Aorta (tissue), 5 donors: Measurements from ENCODE around the gene CLTCL1. TPM values are rescaled to one million over a fixed set of nuclear protein-coding genes. Genes with fewer than 3 reads are reported as not detected.

ENCODE experiments used
- ATAC-seq: fragments of 200-7000 bp; cut with Tn5 transposase; one replicate; pipeline ENCODE4 v1.9.1; 2022; ENCODE audit warnings: moderate library complexity; ENCODE audit not compliant: low FRiP score
- DNase-seq, 2 donors: peaks; one replicate each; pipeline ENCODE4 v3.0.0-alpha.2; 2020
- H3K27ac ChIP-seq, 2 donors: one replicate each; pipeline ENCODE4 v1.5.1; 2013; ENCODE audit warnings: low read length in 2 of 2, mild to moderate bottlenecking in 2 of 2, moderate library complexity in 2 of 2, control low read depth in 1 of 2, inconsistent platforms in 1 of 2, low read depth in 1 of 2
- H3K27me3 ChIP-seq, 2 donors: one replicate each; pipeline ENCODE4 v1.6.1; 2013; ENCODE audit warnings: control low read depth in 1 of 2, low read length in 1 of 2, mild to moderate bottlenecking in 1 of 2, moderate library complexity in 1 of 2; ENCODE audit not compliant: insufficient read depth in 2 of 2, control insufficient read depth in 1 of 2
- H3K36me3 ChIP-seq, 2 donors: one replicate each; pipeline ENCODE4 v1.6.1; 2013; ENCODE audit warnings: control low read depth in 1 of 2, low read length in 1 of 2, mild to moderate bottlenecking in 1 of 2; ENCODE audit not compliant: insufficient read depth in 2 of 2, control insufficient read depth in 1 of 2
- H3K4me1 ChIP-seq, 2 donors: one replicate each; pipeline ENCODE4 v1.6.1; 2013; ENCODE audit warnings: low read length in 2 of 2, control low read depth in 1 of 2, mild to moderate bottlenecking in 1 of 2, moderate library complexity in 1 of 2; ENCODE audit not compliant: insufficient read depth in 2 of 2, control insufficient read depth in 1 of 2
- H3K4me3 ChIP-seq, 2 donors: one replicate each; pipeline ENCODE4 v1.5.1; 2013; ENCODE audit warnings: low read length in 2 of 2, control low read depth in 1 of 2, mild to moderate bottlenecking in 1 of 2
- H3K9me3 ChIP-seq: one replicate; pipeline ENCODE4 v1.6.1; 2013; ENCODE audit warnings: mild to moderate bottlenecking, low read length; ENCODE audit not compliant: control insufficient read depth
- WGBS, 2 donors: extraction: QIAGEN DNeasy Blood & Tissue Kit; methylation state at CpG; one replicate each; pipeline ENCODE4 v1.1.7; 2013; 5-methylcytosine and 5-hydroxymethylcytosine counted together
- intact Hi-C, 2 donors: fragments of 100-400 bp; cut with DNase I; formaldehyde crosslinking; loops; one replicate each; pipeline versions ENCODE4 v1.14.2 to v1.15.0; 2022
- polyA plus RNA-seq, 2 donors: library from polyadenylated mRNA; stranded (reverse); fragments of 200-250 nt; gene quantifications; one replicate each; pipeline ENCODE4 v1.2.3, GENCODE V29; 2013
- total RNA-seq, 2 donors: library from RNA; stranded (reverse); fragmentation: NEBNext Ultra II Directional; extraction: Animal tissue kit (Norgen Biotek cat#: 25700); gene quantifications; one replicate each; pipeline ENCODE4 v1.2.1, GENCODE V29; 2021
- donor health status: healthy with polysubstance abuse.
- donor health status: Bipolar disorder and iron deficiency.
- donor health status: DM: no; HTN: no; CAD: no.
- donor health status: DM: no; HTN: no; CAD: no.
- donor health status: DM: yes; HTN: yes; CAD: no.

The CLTCL1 gene
- total and polyA plus RNA-seq, 4 donors = 0.25 to 8.1 (median 7.0) TPM

GRCh38 chr22:19176175-19176643, 115.3 kb downstream of the CLTCL1 start:
- 70 to 72% methylated on average over 11 to 12 of the region's 12 CpGs for WGBS, 2 donors
- H3K4me3 ChIP-seq = no peak overlapping the region
- no peaks in the 10 kb centered on the region for H3K27me3 ChIP-seq
- no peak for ATAC-seq
- intact Hi-C loops = loop anchor here (5.0 kb wide), 3 partner anchors 256 to 956 kb away; partner anchors contain the start of genes HIRA (in 1 of the 2), MRPL40 (in 1 of the 2) and ZDHHC8 (in 1 of the 2)
- no peak for DNase-seq
- H3K27ac ChIP-seq = no peak overlapping the region
- no peaks in the 10 kb centered on the region for H3K9me3 ChIP-seq
- H3K4me1 ChIP-seq = no peaks in the 10 kb centered on the region
- H3K36me3 ChIP-seq = no peaks in the 10 kb centered on the region

- ATAC-seq = no peak
- intact Hi-C loops = loop anchor here (5.0 kb wide), 3 partner anchors 257 to 957 kb away; partner anchors contain the start of genes HIRA (in 1 of the 2), MRPL40 (in 1 of the 2) and ZDHHC8 (in 1 of the 2)
- DNase-seq = no peak
- WGBS, 2 donors = 67 to 78% methylated on average over 21 of the region's 21 CpGs
- Histone ChIP-seq H3K4me1 (no peaks in the 10 kb centered on the region), H3K27me3 (no peaks in the 10 kb centered on the region), H3K9me3 (no peaks in the 10 kb centered on the region), H3K36me3 (no peaks in the 10 kb centered on the region), H3K27ac (no peak overlapping the region), H3K4me3 (no peak overlapping the region)
These were observed 115.8 kb downstream of the CLTCL1 start for GRCh38 chr22:19175602-19176174.

- no peak for ATAC-seq
- Histone ChIP-seq H3K4me3 (no peak overlapping the region), H3K4me1 (no peaks in the 10 kb centered on the region), H3K27me3 (no peaks in the 10 kb centered on the region), H3K36me3 (no peaks in the 10 kb centered on the region), H3K9me3 (no peaks in the 10 kb centered on the region), H3K27ac (peak overlapping the region in 1 of 2 donors; percentile 30)
- WGBS, 2 donors = 59 to 73% methylated on average over 6 to 7 of the region's 7 CpGs
- intact Hi-C loops = loop anchor here (5.0 kb wide), 3 partner anchors 257 to 957 kb away; partner anchors contain the start of genes HIRA (in 1 of the 2), MRPL40 (in 1 of the 2) and ZDHHC8 (in 1 of the 2)
- no peak for DNase-seq
These were observed 116.4 kb downstream of the CLTCL1 start for GRCh38 chr22:19175026-19175601.

GRCh38 chr22:19174106-19175025, 117.2 kb downstream of the CLTCL1 start:
- DNase-seq = peak; percentile 67 to 88
- no peaks in the 10 kb centered on the region for H3K27me3 ChIP-seq
- H3K9me3 ChIP-seq = no peaks in the 10 kb centered on the region
- no peak for ATAC-seq
- no peaks in the 10 kb centered on the region for H3K4me1 ChIP-seq
- WGBS, 2 donors = 27 to 28% methylated on average over 14 of the region's 14 CpGs
- intact Hi-C loops = loop anchor here (5.0 kb wide), 3 partner anchors 258 to 958 kb away; partner anchors contain the start of genes HIRA (in 1 of the 2), MRPL40 (in 1 of the 2) and ZDHHC8 (in 1 of the 2)
- H3K27ac ChIP-seq = peak overlapping the region in 1 of 2 donors; percentile 30
- no peak overlapping the region for H3K4me3 ChIP-seq
- H3K36me3 ChIP-seq = no peaks in the 10 kb centered on the region

GRCh38 chr22:19173047-19174035, 118.2 kb downstream of the CLTCL1 start:
- Histone ChIP-seq H3K27me3 (no peaks in the 10 kb centered on the region), H3K36me3 (no peaks in the 10 kb centered on the region), H3K9me3 (no peaks in the 10 kb centered on the region), H3K27ac (no peak overlapping the region), H3K4me3 (no peak overlapping the region), H3K4me1 (no peaks in the 10 kb centered on the region)
- intact Hi-C loops = no loop called here
- DNase-seq = peak in 1 of 2 donors; percentile 74
- ATAC-seq = no peak
- 69 to 74% methylated on average over 19 of the region's 19 CpGs for WGBS, 2 donors

- DNase-seq (no peak), ATAC-seq (no peak)
- H3K9me3 ChIP-seq = no peaks in the 10 kb centered on the region
- peak overlapping the region in 1 of 2 donors; percentile 87 for H3K4me3 ChIP-seq
- no peak overlapping the region for H3K27ac ChIP-seq
- H3K27me3 ChIP-seq = no peaks in the 10 kb centered on the region
- WGBS, 2 donors = 36 to 41% methylated on average over 13 of the region's 13 CpGs
- H3K36me3 ChIP-seq = no peaks in the 10 kb centered on the region
- intact Hi-C loops = no loop called here
- no peaks in the 10 kb centered on the region for H3K4me1 ChIP-seq
These were observed 119.1 kb downstream of the CLTCL1 start for GRCh38 chr22:19172213-19173046.

- Histone ChIP-seq H3K27ac (no peak overlapping the region), H3K36me3 (no peaks in the 10 kb centered on the region), H3K9me3 (no peaks in the 10 kb centered on the region), H3K27me3 (no peaks in the 10 kb centered on the region), H3K4me3 (no peak overlapping the region), H3K4me1 (no peaks in the 10 kb centered on the region)
- intact Hi-C loops = no loop called here
- no peak for DNase-seq
- WGBS, 2 donors = 50 to 51% methylated on average over 7 of the region's 7 CpGs
- ATAC-seq = no peak
These were observed 121.6 kb downstream of the CLTCL1 start for GRCh38 chr22:19169947-19170318.
